Vagina (tissue), 2 donors: ENCODE results near the gene JADE2. TPM values are rescaled to one million over a fixed set of nuclear protein-coding genes. Genes with fewer than 3 reads are reported as not detected.

Experiments used
- DNase-seq, 2 donors: peaks; one replicate each; pipeline ENCODE4 v3.0.0-alpha.2; 2017; ENCODE audit errors: extremely low spot score in 2 of 2
- H3K27ac ChIP-seq: fragments of 200-600 bp; sonication (generic); one replicate; pipeline ENCODE4 v1.5.1; 2019
- H3K27me3 ChIP-seq: fragments of 200-600 bp; sonication (generic); one replicate; pipeline ENCODE4 v1.5.1; 2019
- H3K36me3 ChIP-seq, 2 donors: fragments of 200-600 bp; sonication (generic); one replicate each; pipeline ENCODE4 v1.5.1; 2017 to 2019
- H3K4me1 ChIP-seq: fragments of 200-600 bp; sonication (generic); one replicate; pipeline ENCODE4 v1.5.1; 2019
- H3K4me3 ChIP-seq, 2 donors: fragments of 200-600 bp; sonication (generic); 1 replicate in 1 of 2; 2 replicates in 1 of 2; pipeline ENCODE4 v1.5.1; 2016 to 2019
- H3K9me3 ChIP-seq: fragments of 200-600 bp; sonication (generic); one replicate; pipeline ENCODE4 v1.5.1; 2019
- POLR2A ChIP-seq, 2 donors: fragments of 450-650 bp; IDR thresholded peaks; one replicate each; pipeline ENCODE4 v1.6.1; 2017; ENCODE audit warnings: antibody characterized with exemption in 2 of 2, mild to moderate bottlenecking in 2 of 2, moderate library complexity in 2 of 2
- POLR2AphosphoS5 ChIP-seq, 2 donors: sonication (generic); formaldehyde crosslinking; IDR thresholded peaks; one replicate each; pipeline ENCODE4 v1.9.0; 2017; ENCODE audit warnings: antibody characterized with exemption in 2 of 2, mild to moderate bottlenecking in 2 of 2, low read depth in 1 of 2; ENCODE audit not compliant: insufficient read depth in 1 of 2
- intact Hi-C: fragments of 100-400 bp; cut with DNase I; formaldehyde crosslinking; loops from one replicate; pipeline ENCODE4 v1.15.1; 2023
- total RNA-seq: library from RNA; depleted of rRNA; stranded (reverse); fragments of >200 nt; gene quantifications from one replicate; pipeline ENCODE4 v1.2.3, GENCODE V29; 2016
- TF ChIP-seq, protein P1 (sequence below), 3 experiments: fragments of 450-650 bp in 2 of 3; fragments of 200-600 bp in 1 of 3; sonication (generic) in 1 of 3; IDR thresholded peaks; one replicate each; pipeline ENCODE4 v1.5.1; 2017 to 2019; ENCODE audit warnings: antibody characterized with exemption in 3 of 3, mild to moderate bottlenecking in 2 of 3, moderate library complexity in 2 of 3

The JADE2 gene
- total RNA-seq, 1 donor from 2014 or later: 35.4 TPM

GRCh38 chr5:134560698-134561097, 35.2 kb downstream of the JADE2 start:
- peaks cover 3 to 60% of the 10 kb centered on the region in 2 donors for H3K36me3 ChIP-seq
- intact Hi-C loops: no loop called here
- no peaks in the 10 kb centered on the region for H3K9me3 ChIP-seq
- H3K27ac ChIP-seq: no peak overlapping the region
- no peak for TF ChIP-seq POLR2AphosphoS5 (IDR thresholded peaks at IDR 0.05; ENCODE audit: insufficient read depth in 1 of 2, low read depth in 1 of 2)
- H3K27me3 ChIP-seq: no peaks in the 10 kb centered on the region
- peaks cover 6% of the 10 kb centered on the region for H3K4me1 ChIP-seq
- DNase-seq: no peak
- no peak overlapping the region for H3K4me3 ChIP-seq

GRCh38 chr5:134561871-134562296, 36.4 kb downstream of the JADE2 start:
- Histone ChIP-seq H3K36me3 (peaks cover 3 to 72% of the 10 kb centered on the region in 2 donors), H3K4me3 (no peak overlapping the region), H3K27me3 (no peaks in the 10 kb centered on the region), H3K4me1 (no peaks in the 10 kb centered on the region), H3K9me3 (no peaks in the 10 kb centered on the region), H3K27ac (no peak overlapping the region)
- intact Hi-C loops: no loop called here
- TF ChIP-seq POLR2A (IDR thresholded peaks at IDR 0.05) (no peak), POLR2AphosphoS5 (IDR thresholded peaks at IDR 0.05; ENCODE audit: insufficient read depth in 1 of 2, low read depth in 1 of 2) (peak; percentile 16 to 21)
- DNase-seq: no peak

- Histone ChIP-seq H3K36me3 (peaks cover 3 to 82% of the 10 kb centered on the region in 2 donors), H3K4me1 (peaks cover 8% of the 10 kb centered on the region), H3K27ac (no peak overlapping the region), H3K27me3 (no peaks in the 10 kb centered on the region), H3K4me3 (no peak overlapping the region), H3K9me3 (no peaks in the 10 kb centered on the region)
- intact Hi-C loops: no loop called here
- DNase-seq: no peak
- no peak for TF ChIP-seq POLR2AphosphoS5 (IDR thresholded peaks at IDR 0.05; ENCODE audit: insufficient read depth in 1 of 2, low read depth in 1 of 2)
- TF ChIP-seq, protein P1, sequence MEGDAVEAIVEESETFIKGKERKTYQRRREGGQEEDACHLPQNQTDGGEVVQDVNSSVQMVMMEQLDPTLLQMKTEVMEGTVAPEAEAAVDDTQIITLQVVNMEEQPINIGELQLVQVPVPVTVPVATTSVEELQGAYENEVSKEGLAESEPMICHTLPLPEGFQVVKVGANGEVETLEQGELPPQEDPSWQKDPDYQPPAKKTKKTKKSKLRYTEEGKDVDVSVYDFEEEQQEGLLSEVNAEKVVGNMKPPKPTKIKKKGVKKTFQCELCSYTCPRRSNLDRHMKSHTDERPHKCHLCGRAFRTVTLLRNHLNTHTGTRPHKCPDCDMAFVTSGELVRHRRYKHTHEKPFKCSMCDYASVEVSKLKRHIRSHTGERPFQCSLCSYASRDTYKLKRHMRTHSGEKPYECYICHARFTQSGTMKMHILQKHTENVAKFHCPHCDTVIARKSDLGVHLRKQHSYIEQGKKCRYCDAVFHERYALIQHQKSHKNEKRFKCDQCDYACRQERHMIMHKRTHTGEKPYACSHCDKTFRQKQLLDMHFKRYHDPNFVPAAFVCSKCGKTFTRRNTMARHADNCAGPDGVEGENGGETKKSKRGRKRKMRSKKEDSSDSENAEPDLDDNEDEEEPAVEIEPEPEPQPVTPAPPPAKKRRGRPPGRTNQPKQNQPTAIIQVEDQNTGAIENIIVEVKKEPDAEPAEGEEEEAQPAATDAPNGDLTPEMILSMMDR (IDR thresholded peaks at IDR 0.05): no peak
- TF ChIP-seq POLR2A (IDR thresholded peaks at IDR 0.05): no peak
Observed at GRCh38 chr5:134563221-134563620, 37.8 kb downstream of the JADE2 start.

- intact Hi-C loops: no loop called here
- Histone ChIP-seq H3K36me3 (peaks cover 3 to 88% of the 10 kb centered on the region in 2 donors), H3K27me3 (no peaks in the 10 kb centered on the region), H3K27ac (no peak overlapping the region), H3K4me1 (peaks cover 16% of the 10 kb centered on the region), H3K4me3 (no peak overlapping the region), H3K9me3 (no peaks in the 10 kb centered on the region)
- no peak for TF ChIP-seq POLR2AphosphoS5 (IDR thresholded peaks at IDR 0.05; ENCODE audit: insufficient read depth in 1 of 2, low read depth in 1 of 2)
- TF ChIP-seq, protein P1 (IDR thresholded peaks at IDR 0.05): no peak
- TF ChIP-seq POLR2A (IDR thresholded peaks at IDR 0.05): no peak
- DNase-seq: no peak
Observed at GRCh38 chr5:134563962-134564361, 38.5 kb downstream of the JADE2 start.

GRCh38 chr5:134564396-134564795, 38.9 kb downstream of the JADE2 start:
- Histone ChIP-seq H3K36me3 (peaks cover 3 to 92% of the 10 kb centered on the region in 2 donors), H3K27me3 (no peaks in the 10 kb centered on the region), H3K4me1 (peaks cover 20% of the 10 kb centered on the region), H3K27ac (no peak overlapping the region), H3K9me3 (no peaks in the 10 kb centered on the region), H3K4me3 (no peak overlapping the region)
- DNase-seq: no peak
- intact Hi-C loops: no loop called here
- TF ChIP-seq POLR2AphosphoS5 (IDR thresholded peaks at IDR 0.05; ENCODE audit: insufficient read depth in 1 of 2, low read depth in 1 of 2): no peak

- Histone ChIP-seq H3K4me3 (no peak overlapping the region), H3K27ac (no peak overlapping the region), H3K36me3 (peaks cover 3 to 90% of the 10 kb centered on the region in 2 donors), H3K27me3 (no peaks in the 10 kb centered on the region), H3K9me3 (no peaks in the 10 kb centered on the region), H3K4me1 (peaks cover 37% of the 10 kb centered on the region)
- intact Hi-C loops: no loop called here
- TF ChIP-seq, protein P1 (IDR thresholded peaks at IDR 0.05): no peak
- TF ChIP-seq POLR2AphosphoS5 (IDR thresholded peaks at IDR 0.05; ENCODE audit: insufficient read depth in 1 of 2, low read depth in 1 of 2) (no peak), POLR2A (IDR thresholded peaks at IDR 0.05) (no peak)
- no peak for DNase-seq
Observed at GRCh38 chr5:134565791-134566740, 40.6 kb downstream of the JADE2 start.
